Left lung (tissue), 10 donors: ENCODE measurements around the gene AGAP1. TPM values are rescaled to one million over a fixed set of nuclear protein-coding genes. Genes with fewer than 3 reads are reported as not detected.

Experiments
- ATAC-seq: fragments of 200-7000 bp; cut with Tn5 transposase; one replicate; pipeline ENCODE4 v1.9.1; 2020; ENCODE audit warnings: moderate library complexity
- DNase-seq, 4 donors: peaks; one replicate each; pipeline ENCODE4 v3.0.0-alpha.2; 2013 to 2020
- H3K27ac ChIP-seq, 2 donors: fragments of 200-600 bp; sonication (generic) in 1 of 2; one replicate each; pipeline versions ENCODE4 v1.5.0 to v1.8.0; 2020 to 2021
- H3K27me3 ChIP-seq, 2 donors: fragments of 200-600 bp; sonication (generic) in 1 of 2; one replicate each; pipeline versions ENCODE4 v1.5.0 to v1.8.0; 2020 to 2021
- H3K36me3 ChIP-seq, 2 donors: fragments of 200-600 bp; sonication (generic) in 1 of 2; one replicate each; pipeline versions ENCODE4 v1.5.0 to v1.8.0; 2020 to 2021
- H3K4me1 ChIP-seq, 2 donors: fragments of 200-600 bp; one replicate each; pipeline ENCODE4 v1.8.0; 2021
- H3K4me3 ChIP-seq, 2 donors: fragments of 200-600 bp; sonication (generic) in 1 of 2; one replicate each; pipeline versions ENCODE4 v1.5.0 to v1.8.0; 2020 to 2021; ENCODE audit warnings: mild to moderate bottlenecking in 1 of 2
- H3K9me3 ChIP-seq, 2 donors: fragments of 200-600 bp; sonication (generic) in 1 of 2; one replicate each; pipeline versions ENCODE4 v1.5.0 to v1.8.0; 2020 to 2021
- CTCF ChIP-seq, 2 donors: fragments of 200-600 bp; sonication (generic) in 1 of 2; IDR thresholded peaks; one replicate each; pipeline versions ENCODE4 v1.5.0 to v1.8.0; 2021; ENCODE audit warnings: antibody characterized with exemption in 2 of 2
- intact Hi-C, 2 donors: fragments of 100-400 bp; cut with DNase I; formaldehyde crosslinking; loops; one replicate each; pipeline versions ENCODE4 v1.11.2 to v1.14.2; 2022
- polyA plus RNA-seq, 6 donors: library from polyadenylated mRNA; unstranded; fragments of 120-200 nt; gene quantifications; one replicate each; pipeline ENCODE4 v1.2.1, GENCODE V29; 2013; ENCODE audit not compliant: insufficient read length in 6 of 6
- total RNA-seq, 2 donors: library from RNA; stranded (reverse); fragmentation: NEBNext Ultra II Directional; extraction: Animal tissue kit (Norgen Biotek cat#: 25700); gene quantifications; one replicate each; pipeline ENCODE4 v1.2.1, GENCODE V29; 2021
- donor health status: DM: no; HTN: yes; CAD: no.
- donor health status: DM: no; HTN: no; CAD: no.

AGAP1 gene
- total and polyA plus RNA-seq, 8 donors = 13.1 to 25.4 (median 22.4) TPM

DNA sequence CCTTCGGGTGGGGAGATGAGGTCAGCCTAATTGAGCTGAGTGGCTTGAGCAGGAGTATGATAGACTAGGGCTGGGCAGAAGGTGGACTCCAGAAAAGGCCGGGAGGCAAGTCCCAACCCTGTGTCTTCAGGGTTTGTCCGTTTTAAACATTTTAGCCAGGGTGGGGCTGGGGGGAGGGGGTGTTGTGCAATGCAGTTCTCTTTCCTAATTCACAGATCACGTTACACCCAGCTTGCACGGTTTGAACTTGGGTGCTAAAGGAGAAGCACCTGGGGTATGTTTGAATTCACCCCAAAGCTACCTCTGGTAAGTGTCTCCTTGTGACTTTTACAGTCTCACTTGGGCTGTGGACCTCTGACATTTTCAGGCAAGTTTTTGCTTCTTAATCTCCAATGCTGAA, 233.3 kb downstream of the AGAP1 start:
- DNase-seq (no peak), ATAC-seq (peak; percentile 25)
- no peaks in the 10 kb centered on the region for H3K9me3 ChIP-seq
- H3K4me3 ChIP-seq = no peak overlapping the region
- H3K27me3 ChIP-seq = no peaks in the 10 kb centered on the region
- H3K27ac ChIP-seq = no peak overlapping the region
- H3K36me3 ChIP-seq = no peaks in the 10 kb centered on the region
- H3K4me1 ChIP-seq = peaks cover 3 to 4% of the 10 kb centered on the region in 2 donors
- intact Hi-C loops = no loop called here
- no peak for TF ChIP-seq CTCF (IDR thresholded peaks at IDR 0.05)

- no peaks in the 10 kb centered on the region for H3K36me3 ChIP-seq
- H3K27ac ChIP-seq = no peak overlapping the region
- no peak for ATAC-seq
- peaks cover 3 to 4% of the 10 kb centered on the region in 2 donors for H3K4me1 ChIP-seq
- no peaks in the 10 kb centered on the region for H3K9me3 ChIP-seq
- no peak overlapping the region for H3K4me3 ChIP-seq
- no peak for TF ChIP-seq CTCF (IDR thresholded peaks at IDR 0.05)
- intact Hi-C loops = no loop called here
- H3K27me3 ChIP-seq = no peaks in the 10 kb centered on the region
- no peak for DNase-seq
These were observed 234.3 kb downstream of the AGAP1 start for GRCh38 chr2:235727891-235728799.

GRCh38 chr2:235728800-235729556, 235.1 kb downstream of the AGAP1 start:
- Histone ChIP-seq H3K9me3 (no peaks in the 10 kb centered on the region), H3K27ac (no peak overlapping the region), H3K4me1 (peaks cover 3 to 4% of the 10 kb centered on the region in 2 donors), H3K27me3 (no peaks in the 10 kb centered on the region), H3K4me3 (no peak overlapping the region), H3K36me3 (no peaks in the 10 kb centered on the region)
- ATAC-seq (no peak), DNase-seq (peak in 2 of 4 donors; percentile 8 to 31)
- intact Hi-C loops = no loop called here
- no peak for TF ChIP-seq CTCF (IDR thresholded peaks at IDR 0.05)

DNA sequence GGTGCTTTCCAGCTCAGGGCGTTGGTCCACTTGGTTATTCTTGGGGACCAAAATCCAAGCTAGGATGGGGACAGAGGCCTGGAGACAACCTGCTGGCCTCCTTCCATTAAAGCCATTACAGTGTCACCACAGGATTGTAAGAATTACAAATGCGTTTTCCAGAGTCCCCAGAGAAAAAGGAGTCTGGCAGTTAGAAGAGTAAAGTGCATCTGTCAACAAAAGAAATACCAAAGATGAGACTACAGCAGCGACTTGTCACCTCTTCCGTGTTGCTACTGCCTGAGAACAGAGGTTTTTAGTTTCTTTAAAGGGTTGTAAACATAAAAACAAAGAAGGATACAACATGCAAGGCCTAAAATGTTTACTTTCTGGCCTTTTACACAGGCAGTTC, 235.7 kb downstream of the AGAP1 start:
- no peak overlapping the region for H3K27ac ChIP-seq
- ATAC-seq = no peak
- no peaks in the 10 kb centered on the region for H3K9me3 ChIP-seq
- H3K4me1 ChIP-seq = peaks cover 3 to 4% of the 10 kb centered on the region in 2 donors
- H3K27me3 ChIP-seq = no peaks in the 10 kb centered on the region
- DNase-seq = no peak
- no peak overlapping the region for H3K4me3 ChIP-seq
- H3K36me3 ChIP-seq = no peaks in the 10 kb centered on the region
- TF ChIP-seq CTCF (IDR thresholded peaks at IDR 0.05) = no peak
- intact Hi-C loops = no loop called here

- DNase-seq (no peak), ATAC-seq (no peak)
- no peaks in the 10 kb centered on the region for H3K36me3 ChIP-seq
- no peak for TF ChIP-seq CTCF (IDR thresholded peaks at IDR 0.05)
- no peaks in the 10 kb centered on the region for H3K27me3 ChIP-seq
- intact Hi-C loops = no loop called here
- H3K27ac ChIP-seq = no peak overlapping the region
- peaks cover 0 to 1% of the 10 kb centered on the region in 2 donors for H3K4me1 ChIP-seq
- no peaks in the 10 kb centered on the region for H3K9me3 ChIP-seq
- no peak overlapping the region for H3K4me3 ChIP-seq
These were observed 236.3 kb downstream of the AGAP1 start for GRCh38 chr2:235730115-235730514.
